Upper lobe of left lung (tissue), 6 donors: Measurements from ENCODE around the gene INTS2. TPM values are rescaled to one million over a fixed set of nuclear protein-coding genes. Genes with fewer than 3 reads are reported as not detected.

Source experiments
- ATAC-seq, 2 donors: fragments of 200-7000 bp; cut with Tn5 transposase; one replicate each; pipeline ENCODE4 v1.9.1; 2022; ENCODE audit warnings: mild to moderate bottlenecking in 2 of 2, moderate library complexity in 2 of 2; ENCODE audit not compliant: low FRiP score in 2 of 2
- DNase-seq, 2 donors: peaks; one replicate each; pipeline ENCODE4 v3.0.0-alpha.2; 2019 to 2020
- H3K27ac ChIP-seq, 4 donors: fragments of 200-600 bp; sonication (generic); one replicate each; pipeline ENCODE4 v1.5.1; 2016 to 2019
- H3K27me3 ChIP-seq, 4 donors: fragments of 200-600 bp; sonication (generic); one replicate each; pipeline ENCODE4 v1.5.1; 2017 to 2019
- H3K36me3 ChIP-seq, 4 donors: fragments of 200-600 bp; sonication (generic); one replicate each; pipeline ENCODE4 v1.5.1; 2016 to 2019
- H3K4me1 ChIP-seq, 4 donors: fragments of 200-600 bp; sonication (generic); one replicate each; pipeline ENCODE4 v1.5.1; 2018 to 2019
- H3K4me3 ChIP-seq, 4 donors: fragments of 200-600 bp; sonication (generic); one replicate each; pipeline ENCODE4 v1.5.1; 2017 to 2019; ENCODE audit warnings: mild to moderate bottlenecking in 2 of 4, moderate library complexity in 1 of 4
- H3K9me3 ChIP-seq, 4 donors: fragments of 200-600 bp; sonication (generic); one replicate each; pipeline ENCODE4 v1.5.1; 2018 to 2019
- CTCF ChIP-seq, 6 experiments: fragments of 450-650 bp in 4 of 6; fragments of 200-600 bp in 2 of 6; sonication (generic) in 2 of 6; IDR thresholded peaks; one replicate each; pipeline ENCODE4 v1.5.1; 2016 to 2019; ENCODE audit warnings: antibody characterized with exemption in 6 of 6
- EP300 ChIP-seq, 4 donors: sonication (generic); formaldehyde crosslinking; IDR thresholded peaks; one replicate each; pipeline ENCODE4 v1.5.1; 2017; ENCODE audit warnings: antibody characterized with exemption in 4 of 4, control low read depth in 2 of 4
- POLR2A ChIP-seq, 4 donors: fragments of 450-650 bp; IDR thresholded peaks; one replicate each; pipeline ENCODE4 v1.5.1; 2016 to 2017; ENCODE audit warnings: antibody characterized with exemption in 4 of 4, mild to moderate bottlenecking in 2 of 4
- POLR2AphosphoS5 ChIP-seq, 2 donors: sonication (generic); formaldehyde crosslinking; IDR thresholded peaks; one replicate each; pipeline ENCODE4 v1.5.1; 2017; ENCODE audit warnings: antibody characterized with exemption in 2 of 2
- WGBS, 2 donors: methylation state at CpG; one replicate each; pipeline ENCODE4 v1.1.5; 2017 to 2018; 5-methylcytosine and 5-hydroxymethylcytosine counted together
- total RNA-seq, 6 donors: library from RNA; depleted of rRNA in 4 of 6; stranded (reverse); fragments of >200 nt in 4 of 6; gene quantifications; one replicate each; pipeline versions ENCODE4 v1.1.0 to v1.2.1, GENCODE V29; 2016 to 2021
- donor health status: DM: no; HTN: no; CAD: no; lungs with moderate emphysema.
- donor health status: DM: no; HTN: yes; CAD: no; lungs with severe emphysema.

INTS2 gene
- total RNA-seq, 6 donors from 2014 or later, result 6.0 to 12.0 (median 9.9) TPM

GRCh38 chr17:61907361-61907760, 20.4 kb downstream of the INTS2 start:
- Histone ChIP-seq H3K27me3 (no peaks in the 10 kb centered on the region), H3K36me3 (peaks cover 0 to 88% (median 33%) of the 10 kb centered on the region in 4 donors), H3K4me1 (no peaks in the 10 kb centered on the region), H3K9me3 (no peaks in the 10 kb centered on the region), H3K4me3 (no peak overlapping the region), H3K27ac (no peak overlapping the region)
- DNase-seq, result no peak
- no peak for ATAC-seq
- WGBS, 2 donors, result 97 to 99% methylated on average over 5 of the region's 5 CpGs
- TF ChIP-seq POLR2AphosphoS5 (IDR thresholded peaks at IDR 0.05) (no peak), CTCF (IDR thresholded peaks at IDR 0.05) (no peak), POLR2A (IDR thresholded peaks at IDR 0.05) (no peak), EP300 (IDR thresholded peaks at IDR 0.05) (no peak)

- no peak overlapping the region for H3K4me3 ChIP-seq
- no peaks in the 10 kb centered on the region for H3K9me3 ChIP-seq
- no peaks in the 10 kb centered on the region for H3K4me1 ChIP-seq
- TF ChIP-seq EP300 (IDR thresholded peaks at IDR 0.05) (no peak), CTCF (IDR thresholded peaks at IDR 0.05) (no peak), POLR2AphosphoS5 (IDR thresholded peaks at IDR 0.05) (no peak), POLR2A (IDR thresholded peaks at IDR 0.05) (no peak)
- H3K27me3 ChIP-seq, result no peaks in the 10 kb centered on the region
- H3K27ac ChIP-seq, result no peak overlapping the region
- no peak for DNase-seq
- 82 to 83% methylated on average over 5 of the region's 5 CpGs for WGBS, 2 donors
- no peak for ATAC-seq
- peaks cover 0 to 77% (median 19%) of the 10 kb centered on the region in 4 donors for H3K36me3 ChIP-seq
These were observed 23.6 kb downstream of the INTS2 start for GRCh38 chr17:61904094-61904710.

GRCh38 chr17:61903251-61903650, 24.5 kb downstream of the INTS2 start:
- Histone ChIP-seq H3K27me3 (no peaks in the 10 kb centered on the region), H3K36me3 (peaks cover 0 to 79% (median 18%) of the 10 kb centered on the region in 4 donors), H3K9me3 (no peaks in the 10 kb centered on the region), H3K27ac (no peak overlapping the region), H3K4me1 (no peaks in the 10 kb centered on the region), H3K4me3 (no peak overlapping the region)
- 96 to 97% methylated on average over 3 of the region's 3 CpGs for WGBS, 2 donors
- DNase-seq (no peak), ATAC-seq (no peak)
- TF ChIP-seq CTCF (IDR thresholded peaks at IDR 0.05) (no peak), POLR2A (IDR thresholded peaks at IDR 0.05) (no peak), EP300 (IDR thresholded peaks at IDR 0.05) (no peak), POLR2AphosphoS5 (IDR thresholded peaks at IDR 0.05) (no peak)

GRCh38 chr17:61897548-61898180, 30.1 kb downstream of the INTS2 start:
- ATAC-seq, result no peak
- peaks cover 3 to 56% (median 20%) of the 10 kb centered on the region in 4 donors for H3K36me3 ChIP-seq

More at GRCh38 chr17:61897548-61898180, 30.1 kb downstream of the INTS2 start:
- no peaks in the 10 kb centered on the region for H3K27me3 ChIP-seq
- H3K4me1 ChIP-seq, result no peaks in the 10 kb centered on the region
- DNase-seq, result no peak
- 98% methylated on average over 2 of the region's 2 CpGs for WGBS, 2 donors
- H3K4me3 ChIP-seq, result no peak overlapping the region
- no peaks in the 10 kb centered on the region for H3K9me3 ChIP-seq
- no peak overlapping the region for H3K27ac ChIP-seq
- no peak for TF ChIP-seq CTCF (IDR thresholded peaks at IDR 0.05)
- TF ChIP-seq EP300 (IDR thresholded peaks at IDR 0.05), result no peak
- no peak for TF ChIP-seq POLR2A (IDR thresholded peaks at IDR 0.05)
- TF ChIP-seq POLR2AphosphoS5 (IDR thresholded peaks at IDR 0.05), result no peak
